HepG2 (cell line): Measurements from ENCODE around the gene LSMEM2. TPM values are rescaled to one million over a fixed set of nuclear protein-coding genes. Genes with fewer than 3 reads are reported as not detected.

Experiments used
- CBX2 ChIP-seq, 2 experiments: fragments of 200-600 bp in 1 of 2; sonication (generic); formaldehyde crosslinking in 1 of 2; IDR thresholded peaks; 2 replicates each; pipeline versions ENCODE4 v1.7.0 to v1.8.1; 2018 to 2022; ENCODE audit warnings: low read depth in 2 of 2, low read length in 1 of 2, mild to moderate bottlenecking in 1 of 2, missing genetic modification reagents in 1 of 2
- CEBPG ChIP-seq: IDR thresholded peaks from 2 replicates; pipeline ENCODE4 v1.6.1; 2016
- EED ChIP-seq: sonication (generic); formaldehyde crosslinking; IDR thresholded peaks from 2 replicates; pipeline ENCODE4 v1.5.0; 2020; ENCODE audit warnings: mild to moderate bottlenecking, missing genetic modification reagents
- HDAC6 ChIP-seq: fragments of 200-600 bp; sonication (generic); IDR thresholded peaks from 2 replicates; pipeline ENCODE4 v1.7.0; 2017; ENCODE audit warnings: mild to moderate bottlenecking, antibody characterized with exemption, low read length, low read depth
- JARID2 ChIP-seq: sonication (generic); formaldehyde crosslinking; IDR thresholded peaks from 2 replicates; pipeline ENCODE4 v1.8.1; 2023; ENCODE audit warnings: missing genetic modification reagents, inconsistent platforms; ENCODE audit not compliant: insufficient replicate concordance
- MTERF4 ChIP-seq: sonication (generic); formaldehyde crosslinking; IDR thresholded peaks from 2 replicates; pipeline ENCODE4 v1.8.0; 2023; ENCODE audit warnings: mild to moderate bottlenecking, missing genetic modification reagents
- MXD1 ChIP-seq: sonication (generic); formaldehyde crosslinking; IDR thresholded peaks from 2 replicates; pipeline ENCODE4 v1.4.0; 2020; ENCODE audit warnings: mild to moderate bottlenecking, missing genetic modification reagents
- NFE2L1 ChIP-seq: sonication (generic); formaldehyde crosslinking; IDR thresholded peaks from 2 replicates; pipeline ENCODE4 v1.4.0; 2020; ENCODE audit warnings: missing genetic modification reagents, mild to moderate bottlenecking, borderline replicate concordance
- NFIC ChIP-seq: IDR thresholded peaks from 2 replicates; pipeline ENCODE4 v1.6.1; 2012; ENCODE audit warnings: mild to moderate bottlenecking, low read length, inconsistent platforms
- NFKB2 ChIP-seq: sonication (generic); formaldehyde crosslinking; IDR thresholded peaks from 2 replicates; pipeline ENCODE4 v1.4.0; 2020; ENCODE audit warnings: missing genetic modification reagents, borderline replicate concordance
- PHF21A ChIP-seq: sonication (generic); formaldehyde crosslinking; IDR thresholded peaks from 2 replicates; pipeline ENCODE4 v1.5.0; 2020; ENCODE audit warnings: mild to moderate bottlenecking, missing genetic modification reagents
- PLSCR1 ChIP-seq: sonication (generic); formaldehyde crosslinking; IDR thresholded peaks from 2 replicates; pipeline ENCODE4 v1.5.0; 2020; ENCODE audit warnings: missing genetic modification reagents, mild to moderate bottlenecking, borderline replicate concordance
- PRMT3 ChIP-seq: sonication (generic); formaldehyde crosslinking; IDR thresholded peaks from 2 replicates; pipeline ENCODE4 v1.8.1; 2022; ENCODE audit warnings: low read depth, mild to moderate bottlenecking, moderate library complexity, missing genetic modification reagents, borderline replicate concordance
- SETDB1 ChIP-seq: sonication (generic); formaldehyde crosslinking; IDR thresholded peaks from 2 replicates; pipeline ENCODE4 v1.5.1; 2020; ENCODE audit warnings: missing genetic modification reagents, mild to moderate bottlenecking, borderline replicate concordance
- TAF15 ChIP-seq: fragments of 200-400 bp; formaldehyde crosslinking; IDR thresholded peaks from one replicate; pipeline ENCODE4 v1.6.1; 2018; ENCODE audit warnings: mild to moderate bottlenecking, low read depth, low read length; ENCODE audit not compliant: poor library complexity, severe bottlenecking
- TEAD2 ChIP-seq: sonication (generic); formaldehyde crosslinking; IDR thresholded peaks from 2 replicates; pipeline ENCODE4 v1.9.0; 2021; ENCODE audit warnings: missing genetic modification reagents
- TRIM24 ChIP-seq: sonication (generic); formaldehyde crosslinking; IDR thresholded peaks from 2 replicates; pipeline ENCODE4 v1.8.0; 2022; ENCODE audit warnings: mild to moderate bottlenecking, missing genetic modification reagents
- ZFP1 ChIP-seq: IDR thresholded peaks from 2 replicates; pipeline ENCODE4 v1.6.1; 2016
- ZKSCAN1 ChIP-seq: fragments of 150-350 bp; IDR thresholded peaks from 2 replicates; pipeline ENCODE4 v1.6.1; 2014; ENCODE audit warnings: low read length
- ZMYM3 ChIP-seq: sonication (generic); formaldehyde crosslinking; IDR thresholded peaks from 2 replicates; pipeline ENCODE4 v1.5.1; 2020; ENCODE audit warnings: mild to moderate bottlenecking, missing genetic modification reagents
- ZNF567 ChIP-seq: sonication (generic); formaldehyde crosslinking; IDR thresholded peaks from 2 replicates; pipeline ENCODE4 v1.8.1; 2023; ENCODE audit warnings: mild to moderate bottlenecking, missing genetic modification reagents, borderline replicate concordance
- ZNF83 ChIP-seq: sonication (generic); formaldehyde crosslinking; IDR thresholded peaks from 2 replicates; pipeline ENCODE4 v1.4.0; 2020; ENCODE audit warnings: missing genetic modification reagents, mild to moderate bottlenecking, borderline replicate concordance
- ZNF879 ChIP-seq: sonication (generic); formaldehyde crosslinking; IDR thresholded peaks from 2 replicates; pipeline ENCODE4 v1.8.1; 2023; ENCODE audit warnings: missing genetic modification reagents
- polyA plus RNA-seq, 8 experiments: library from polyadenylated mRNA; depleted of rRNA in 3 of 8; stranded (reverse) in 7 of 8; unstranded in 1 of 8; fragments of >200 nt; fragmentation: Illumina TruSeq in 4 of 8; extraction: Trizol in 4 of 8; gene quantifications; 2 replicates each; pipeline versions ENCODE4 v1.2.1 to v1.2.3, GENCODE V29; 2011 to 2016; ENCODE audit warnings: low read depth in 4 of 8, missing spikeins in 1 of 8, mixed read lengths in 1 of 8; ENCODE audit not compliant: insufficient read depth in 1 of 8
- total RNA-seq, 5 experiments: library from RNA; depleted of rRNA; stranded (reverse); fragments of >200 nt; fragmentation: Illumina TruSeq; extraction: Trizol; gene quantifications; 2 replicates each; pipeline ENCODE4 v1.2.3, GENCODE V29; 2016; ENCODE audit warnings: low read depth in 1 of 5
- TF ChIP-seq, protein P1 (sequence below): sonication (generic); formaldehyde crosslinking; IDR thresholded peaks from 2 replicates; pipeline ENCODE4 v1.8.0; 2022; ENCODE audit warnings: missing genetic modification reagents, low read depth, mild to moderate bottlenecking, borderline replicate concordance
- TF ChIP-seq, protein P2 (sequence below): sonication (generic); formaldehyde crosslinking; IDR thresholded peaks from 2 replicates; pipeline ENCODE4 v1.4.0; 2020; ENCODE audit warnings: missing genetic modification reagents; ENCODE audit errors: not compliant biosample characterization

Gene LSMEM2
- total and polyA plus RNA-seq, 2 of the 13 experiments (the other 11 are each of a cell fraction or from before 2014, with no cell fraction given): 0.07 to 0.41 TPM

- TF ChIP-seq PRMT3 (CRISPR knock-in tag) (no peak), NFKB2 (CRISPR knock-in tag) (no peak), NFIC (no peak), NFE2L1 (no peak), ZNF567 (CRISPR knock-in tag) (no peak), ZFP1 (no peak), HDAC6 (no peak), CEBPG (no peak), EED (CRISPR knock-in tag) (no peak), ZMYM3 (CRISPR knock-in tag) (peak; percentile 25; the same call in 1 of the 2 replicates), JARID2 (CRISPR knock-in tag) (no peak), PHF21A (CRISPR knock-in tag) (0 out of 2 replicates have a peak, but pooled peaks have one; percentile 26), MTERF4 (CRISPR knock-in tag) (no peak), TRIM24 (CRISPR knock-in tag) (no peak), ZKSCAN1 (no peak), TAF15 (no peak), PLSCR1 (CRISPR knock-in tag) (no peak), TEAD2 (CRISPR knock-in tag) (no peak), CBX2 (IDR thresholded peaks at IDR 0.05; ENCODE audit: low read depth, low read length) (no peak), CBX2 (CRISPR knock-in tag; IDR thresholded peaks at IDR 0.05; ENCODE audit: low read depth) (no peak), ZNF879 (CRISPR knock-in tag) (no peak), ZNF83 (CRISPR knock-in tag) (no peak), MXD1 (CRISPR knock-in tag) (no peak), SETDB1 (no peak)
- TF ChIP-seq, protein P1, sequence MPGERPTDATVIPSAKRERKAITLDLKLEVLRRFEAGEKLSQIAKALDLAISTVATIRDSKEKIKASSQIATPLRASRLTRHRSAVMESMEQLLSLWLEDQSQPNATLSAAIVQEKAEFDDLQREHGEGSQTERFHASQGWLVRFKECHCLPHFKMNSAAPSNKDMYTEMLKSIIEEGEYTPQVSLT (CRISPR knock-in tag): no peak
- TF ChIP-seq, protein P2, sequence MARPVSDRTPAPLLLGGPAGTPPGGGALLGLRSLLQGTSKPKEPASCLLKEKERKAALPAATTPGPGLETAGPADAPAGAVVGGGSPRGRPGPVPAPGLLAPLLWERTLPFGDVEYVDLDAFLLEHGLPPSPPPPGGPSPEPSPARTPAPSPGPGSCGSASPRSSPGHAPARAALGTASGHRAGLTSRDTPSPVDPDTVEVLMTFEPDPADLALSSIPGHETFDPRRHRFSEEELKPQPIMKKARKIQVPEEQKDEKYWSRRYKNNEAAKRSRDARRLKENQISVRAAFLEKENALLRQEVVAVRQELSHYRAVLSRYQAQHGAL: no peak
These were observed 32.9 kb upstream of the LSMEM2 start (continued) for GRCh38 chr3:50245831-50246516.
